ENCODE data around the gene SLC7A7. TPM values are rescaled to one million over a fixed set of nuclear protein-coding genes. Genes with fewer than 3 reads are reported as not detected.
A peak's percentile ranks its signal among the peaks of the same experiment; 100 is the strongest.

Gene SLC7A7
- total and polyA plus RNA-seq, 2 of the 13 experiments (the other 11 are each of a cell fraction or from before 2014, with no cell fraction given) = 0.13 to 0.63 TPM

DNA sequence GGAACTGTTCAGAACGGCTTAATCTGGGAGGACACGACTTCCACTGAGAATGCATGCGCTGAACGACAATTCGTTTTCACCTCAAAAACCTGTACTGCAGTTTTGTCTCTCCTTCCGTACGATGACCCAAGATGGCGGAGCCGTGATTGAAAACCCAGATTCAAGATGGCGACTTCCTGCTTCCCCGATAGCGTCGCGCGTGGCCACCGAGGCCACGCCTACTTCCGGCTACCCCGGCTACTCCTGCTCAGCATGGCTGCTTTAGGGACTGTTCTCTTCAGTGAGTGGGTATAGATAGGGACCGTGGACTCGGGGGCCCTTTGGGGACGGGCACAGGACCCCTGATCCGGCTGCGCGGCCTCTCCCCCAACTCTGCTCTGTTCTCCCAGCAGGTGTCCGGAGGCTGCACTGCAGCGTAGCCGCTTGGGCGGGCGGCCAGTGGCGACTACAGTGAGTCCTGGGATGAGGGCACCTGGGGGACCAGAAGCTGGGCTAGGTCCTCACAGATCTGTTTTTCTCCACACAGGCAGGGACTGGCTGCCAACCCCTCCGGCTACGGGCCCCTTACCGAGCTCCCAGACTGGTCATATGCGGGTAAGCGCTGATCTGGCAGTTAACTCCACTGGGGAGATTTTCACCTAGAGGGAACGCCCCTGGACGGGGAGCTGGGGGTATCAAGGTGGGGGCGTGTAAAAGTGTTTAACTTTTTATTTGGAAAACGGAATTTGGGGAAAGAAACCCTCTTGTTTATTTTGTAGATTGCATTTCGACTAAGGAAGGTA lies 14.6 kb upstream of the SLC7A7 start, which contains the start of gene MRPL52 (continued):
- 0 out of 2 replicates have a peak, but pooled peaks have one; percentile 28 for TF ChIP-seq ZNF512B (CRISPR knock-in tag; IDR thresholded peaks at IDR 0.05; ENCODE audit: borderline replicate concordance)
- TF ChIP-seq ZNF878 (CRISPR knock-in tag; IDR thresholded peaks at IDR 0.05) = no peak
- no peak for TF ChIP-seq TFAP4 (IDR thresholded peaks at IDR 0.05; ENCODE audit: borderline replicate concordance, low read depth)
- TF ChIP-seq MIER2 (CRISPR knock-in tag; IDR thresholded peaks at IDR 0.05) = peak; percentile 71; the same call in 1 of the 2 replicates
- peak; percentile 95; the same call in 1 of the 2 replicates for TF ChIP-seq KLF13 (CRISPR knock-in tag; IDR thresholded peaks at IDR 0.05)
- peak; percentile 91; the same call in 1 of the 2 replicates for TF ChIP-seq ZNF136 (CRISPR knock-in tag; IDR thresholded peaks at IDR 0.05; ENCODE audit: low read depth)
- TF ChIP-seq KDM3A (CRISPR knock-in tag; IDR thresholded peaks at IDR 0.05; ENCODE audit: low read depth) = no peak
- peak; percentile 79; the same call in 1 of the 2 replicates for TF ChIP-seq ZMYM4 (CRISPR knock-in tag; IDR thresholded peaks at IDR 0.05)
- TF ChIP-seq ZNF572 (CRISPR knock-in tag; IDR thresholded peaks at IDR 0.05) = peak; percentile 77; the same call in 1 of the 2 replicates
- TF ChIP-seq ZNF616 (CRISPR knock-in tag; IDR thresholded peaks at IDR 0.05; ENCODE audit: low read depth) = peak; percentile 84
- TF ChIP-seq CSRNP1 (CRISPR knock-in tag; IDR thresholded peaks at IDR 0.05) = peak; percentile 78
- TF ChIP-seq ZNF883 (CRISPR knock-in tag; IDR thresholded peaks at IDR 0.05; ENCODE audit: not compliant biosample characterization) = peak; percentile 94
- TF ChIP-seq ZNF142 (CRISPR knock-in tag; IDR thresholded peaks at IDR 0.05) = peak; percentile 78
- TF ChIP-seq, protein P1, sequence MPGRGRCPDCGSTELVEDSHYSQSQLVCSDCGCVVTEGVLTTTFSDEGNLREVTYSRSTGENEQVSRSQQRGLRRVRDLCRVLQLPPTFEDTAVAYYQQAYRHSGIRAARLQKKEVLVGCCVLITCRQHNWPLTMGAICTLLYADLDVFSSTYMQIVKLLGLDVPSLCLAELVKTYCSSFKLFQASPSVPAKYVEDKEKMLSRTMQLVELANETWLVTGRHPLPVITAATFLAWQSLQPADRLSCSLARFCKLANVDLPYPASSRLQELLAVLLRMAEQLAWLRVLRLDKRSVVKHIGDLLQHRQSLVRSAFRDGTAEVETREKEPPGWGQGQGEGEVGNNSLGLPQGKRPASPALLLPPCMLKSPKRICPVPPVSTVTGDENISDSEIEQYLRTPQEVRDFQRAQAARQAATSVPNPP (CRISPR knock-in tag; IDR thresholded peaks at IDR 0.05) = no peak
- TF ChIP-seq ZSCAN12 (CRISPR knock-in tag; IDR thresholded peaks at IDR 0.05) = 0 out of 2 replicates have a peak, but pooled peaks have one; percentile 2

Measured in HepG2 (cell line).